Stimulated activated naive B cell treated with anti-CD40 and anti-IgM and Interleukin-4, amounts not matched to agents 10 μg/mL and 1 μg/mL and 100 μg/mL, for 72 hours (primary cell): ENCODE measurements around the gene GSG1L.

Experiments used
- ATAC-seq, 2 donors: fragments of 150-1000 bp; cut with Tn5 transposase; replicated peaks; 2 replicates each; pipeline ENCODE4 v1.10.0; 2021; ENCODE audit warnings: moderate library complexity in 1 of 2
- DNase-seq: peaks from one replicate; pipeline ENCODE4 v3.0.0; 2021
- H3K27ac Mint-ChIP-seq: one replicate; pipeline ENCODE4 v1.8.0; 2022; ENCODE audit warnings: mild to moderate bottlenecking, mixed read lengths
- H3K27me3 Mint-ChIP-seq, 2 donors: one replicate each; pipeline ENCODE4 v1.8.0; 2022; ENCODE audit warnings: mixed read lengths in 2 of 2
- H3K36me3 Mint-ChIP-seq, 2 donors: one replicate each; pipeline ENCODE4 v1.8.0; 2022; ENCODE audit warnings: mixed read lengths in 2 of 2, mild to moderate bottlenecking in 1 of 2
- H3K4me1 Mint-ChIP-seq, 2 donors: one replicate each; pipeline ENCODE4 v1.8.0; 2022; ENCODE audit warnings: mixed read lengths in 2 of 2, mild to moderate bottlenecking in 1 of 2
- H3K4me3 Mint-ChIP-seq, 2 donors: one replicate each; pipeline ENCODE4 v1.8.0; 2022; ENCODE audit warnings: mild to moderate bottlenecking in 2 of 2, mixed read lengths in 2 of 2, moderate library complexity in 1 of 2
- H3K9me3 Mint-ChIP-seq, 2 donors: one replicate each; pipeline ENCODE4 v1.8.0; 2022; ENCODE audit warnings: mixed read lengths in 2 of 2, mild to moderate bottlenecking in 1 of 2

GSG1L gene

DNA sequence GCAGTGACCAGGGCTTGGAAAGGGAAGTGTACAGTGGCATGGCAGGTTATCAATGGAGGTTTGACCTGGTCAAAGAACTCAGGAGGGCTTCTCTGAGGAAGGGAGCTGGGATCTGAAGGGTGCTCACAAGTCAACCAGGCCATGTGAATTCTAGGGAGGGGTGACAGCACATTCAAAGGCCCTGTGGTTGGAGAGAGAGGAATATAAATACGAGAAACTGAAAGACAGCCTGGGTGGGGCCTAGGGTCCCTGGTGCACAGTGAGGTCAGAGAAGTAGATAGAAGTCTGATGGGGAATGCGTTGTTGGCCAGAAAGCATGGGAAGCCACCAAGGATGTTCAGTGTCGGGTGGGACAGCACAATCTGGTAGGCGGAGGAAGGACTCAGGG, 302.7 kb downstream of the GSG1L start:
- Mint-ChIP-seq H3K36me3 (peaks cover 45 to 83% of the 10 kb centered on the region in 2 donors), H3K27me3 (no peaks in the 10 kb centered on the region), H3K4me3 (no peak overlapping the region), H3K27ac (peak overlapping the region; percentile 75), H3K9me3 (no peaks in the 10 kb centered on the region), H3K4me1 (peaks cover 8 to 11% of the 10 kb centered on the region in 2 donors)
- DNase-seq (no peak), ATAC-seq (no peak)

- peak overlapping the region; percentile 75 for H3K27ac Mint-ChIP-seq
Measured at GRCh38 chr16:27759967-27760788, 303.3 kb downstream of the GSG1L start.

DNA sequence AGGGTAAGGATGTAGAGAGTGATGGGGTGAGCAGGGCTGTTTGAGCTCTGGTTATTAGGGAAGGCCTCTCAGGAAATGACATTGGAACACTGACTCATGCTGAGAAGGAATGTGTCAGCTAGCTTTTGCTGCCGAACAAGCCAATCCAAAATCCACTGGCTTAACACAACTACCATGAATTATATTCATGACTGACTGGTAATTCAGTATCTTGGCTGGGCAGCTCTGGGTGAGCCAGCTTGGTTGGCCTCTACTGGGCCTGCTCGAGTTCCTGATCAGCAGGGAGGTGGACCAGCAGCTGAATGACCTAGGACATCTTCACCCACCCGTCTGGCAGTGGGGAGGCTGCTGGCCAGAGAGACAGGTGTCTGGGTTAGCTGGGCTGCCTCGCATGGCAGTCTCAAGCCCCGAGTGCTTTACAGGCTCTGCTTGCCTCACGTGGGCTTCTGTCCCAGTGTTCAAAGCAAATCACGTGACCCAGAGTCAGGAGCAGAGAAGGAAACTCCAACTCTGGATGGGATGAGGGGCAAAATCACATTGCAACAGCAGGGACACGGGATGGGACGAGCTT, 304.1 kb downstream of the GSG1L start:
- H3K27me3 Mint-ChIP-seq, result no peaks in the 10 kb centered on the region
- ATAC-seq, result no peak
- peaks cover 8 to 11% of the 10 kb centered on the region in 2 donors for H3K4me1 Mint-ChIP-seq

More at GRCh38 chr16:27759967-27760788, 303.3 kb downstream of the GSG1L start:
- peaks cover 42 to 78% of the 10 kb centered on the region in 2 donors for H3K36me3 Mint-ChIP-seq
- no peaks in the 10 kb centered on the region for H3K27me3 Mint-ChIP-seq
- no peak overlapping the region for H3K4me3 Mint-ChIP-seq
- H3K9me3 Mint-ChIP-seq, result no peaks in the 10 kb centered on the region
- H3K4me1 Mint-ChIP-seq, result peaks cover 8 to 11% of the 10 kb centered on the region in 2 donors
- peak; percentile 94 to 95 for ATAC-seq
- DNase-seq, result no peak

GRCh38 chr16:27758544-27758943, 305.0 kb downstream of the GSG1L start:
- DNase-seq, result no peak
- peaks cover 34 to 74% of the 10 kb centered on the region in 2 donors for H3K36me3 Mint-ChIP-seq
- no peak overlapping the region for H3K4me3 Mint-ChIP-seq
- H3K4me1 Mint-ChIP-seq, result peaks cover 8 to 11% of the 10 kb centered on the region in 2 donors
- H3K27me3 Mint-ChIP-seq, result no peaks in the 10 kb centered on the region
- H3K9me3 Mint-ChIP-seq, result no peaks in the 10 kb centered on the region
- no peak overlapping the region for H3K27ac Mint-ChIP-seq
- no peak for ATAC-seq

More for the DNA sequence above, 304.1 kb downstream of the GSG1L start:
- no peak for DNase-seq
- H3K9me3 Mint-ChIP-seq, result no peaks in the 10 kb centered on the region
- H3K36me3 Mint-ChIP-seq, result peaks cover 38 to 76% of the 10 kb centered on the region in 2 donors
- H3K27ac Mint-ChIP-seq, result no peak overlapping the region
- no peak overlapping the region for H3K4me3 Mint-ChIP-seq

- Mint-ChIP-seq H3K4me3 (no peak overlapping the region), H3K27me3 (no peaks in the 10 kb centered on the region), H3K4me1 (peaks cover 8 to 11% of the 10 kb centered on the region in 2 donors), H3K27ac (no peak overlapping the region), H3K36me3 (peaks cover 36 to 66% of the 10 kb centered on the region in 2 donors), H3K9me3 (no peaks in the 10 kb centered on the region)
- ATAC-seq (no peak), DNase-seq (no peak)
Measured at GRCh38 chr16:27756206-27756970, 307.1 kb downstream of the GSG1L start.

DNA sequence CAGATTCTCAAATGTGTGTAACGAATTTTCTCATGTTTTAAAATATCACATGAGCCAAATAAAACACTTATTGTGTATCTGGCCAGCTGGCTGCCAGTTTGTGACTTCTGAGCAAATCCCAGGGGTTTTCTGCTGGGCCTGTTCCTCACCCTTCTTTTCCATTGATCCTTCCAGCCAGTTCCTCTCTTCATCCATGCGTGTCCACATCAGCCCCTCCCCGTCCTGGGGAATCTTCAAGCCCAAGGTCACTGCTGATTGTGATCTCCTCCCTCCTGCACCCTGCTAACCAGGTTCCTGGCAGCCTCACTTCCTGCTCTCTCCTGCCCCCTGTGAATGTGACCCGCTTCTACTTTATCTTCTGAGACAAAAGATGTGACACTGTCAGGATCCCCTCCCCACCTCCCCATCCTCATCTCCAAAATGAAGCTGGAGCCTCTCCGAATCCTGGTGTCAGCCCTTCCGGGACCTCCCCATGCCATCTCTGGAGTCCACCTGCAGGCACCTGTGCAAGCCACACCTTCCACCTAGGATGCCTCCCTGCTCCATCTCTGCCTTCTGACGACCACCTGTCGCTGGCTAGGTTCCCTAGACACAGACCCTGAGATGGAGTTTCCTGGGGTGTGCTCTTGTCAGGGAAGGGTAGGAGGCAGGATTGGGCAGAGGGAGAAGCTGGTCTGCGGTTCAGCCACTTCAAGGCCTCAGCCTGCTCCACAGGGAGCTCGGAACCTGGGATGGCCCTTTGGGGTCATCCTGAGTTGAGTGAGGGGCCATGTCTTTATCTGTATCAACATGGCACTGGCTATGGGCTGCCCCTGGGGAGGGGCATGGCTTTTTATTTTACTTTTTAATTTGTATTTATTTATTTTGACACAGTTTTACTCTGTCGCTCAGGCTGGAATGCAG, 308.5 kb downstream of the GSG1L start:
- no peaks in the 10 kb centered on the region for H3K9me3 Mint-ChIP-seq
- no peak overlapping the region for H3K27ac Mint-ChIP-seq

DNA sequence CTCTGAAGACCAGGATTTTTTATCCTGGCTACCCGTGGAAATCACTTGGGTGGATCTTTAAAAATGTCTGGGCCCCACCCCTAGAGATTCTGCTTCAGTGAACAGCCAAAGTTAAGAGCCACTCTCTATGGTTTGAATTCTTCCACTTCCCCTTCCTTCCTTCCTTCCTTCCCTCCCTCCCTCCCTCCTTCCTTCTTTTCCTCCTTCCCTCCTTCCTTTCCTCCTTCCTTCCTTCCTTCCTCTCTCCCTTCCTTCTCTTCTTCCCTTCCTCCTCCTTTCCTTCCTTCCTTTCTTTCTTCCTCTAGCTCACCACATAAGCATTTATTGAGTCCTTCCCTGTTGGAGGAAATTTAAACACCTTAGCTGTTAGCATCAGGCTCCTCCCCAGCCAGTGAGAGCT, 310.0 kb downstream of the GSG1L start:
- H3K4me1 Mint-ChIP-seq, result peaks cover 3 to 6% of the 10 kb centered on the region in 2 donors
- ATAC-seq (no peak), DNase-seq (no peak)
- peak overlapping the region; percentile 73 for H3K27ac Mint-ChIP-seq
- H3K9me3 Mint-ChIP-seq, result no peaks in the 10 kb centered on the region
- H3K27me3 Mint-ChIP-seq, result no peaks in the 10 kb centered on the region
- no peak overlapping the region for H3K4me3 Mint-ChIP-seq
- peaks cover 35 to 55% of the 10 kb centered on the region in 2 donors for H3K36me3 Mint-ChIP-seq

More for the DNA sequence above, 308.5 kb downstream of the GSG1L start:
- Mint-ChIP-seq H3K4me1 (peaks cover 5% of the 10 kb centered on the region in 2 donors), H3K36me3 (peaks cover 30 to 60% of the 10 kb centered on the region in 2 donors), H3K27me3 (no peaks in the 10 kb centered on the region), H3K4me3 (no peak overlapping the region)
- no peak for DNase-seq
- no peak for ATAC-seq

DNA sequence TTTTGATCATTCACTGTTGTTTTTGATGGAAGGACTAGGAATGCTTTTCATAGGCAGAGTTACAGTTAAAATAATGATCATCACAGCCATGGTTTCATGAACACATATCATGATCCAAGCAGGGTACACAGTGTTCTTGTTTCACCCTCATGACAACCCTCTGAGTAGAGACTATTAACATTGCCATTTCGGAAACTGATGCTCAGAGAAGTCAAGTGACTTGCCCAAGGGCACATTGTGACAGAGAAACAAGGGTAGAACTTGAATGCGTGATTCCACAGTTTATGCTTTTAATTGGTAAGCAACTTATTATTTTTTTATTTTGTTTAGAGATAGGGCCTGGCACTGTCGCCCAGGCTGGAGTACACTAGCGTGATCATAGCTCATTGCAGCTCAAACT, 311.3 kb downstream of the GSG1L start:
- no peak overlapping the region for H3K4me3 Mint-ChIP-seq
- H3K4me1 Mint-ChIP-seq, result peaks cover 5 to 13% of the 10 kb centered on the region in 2 donors
- DNase-seq, result no peak
- H3K36me3 Mint-ChIP-seq, result peaks cover 34 to 44% of the 10 kb centered on the region in 2 donors
- no peaks in the 10 kb centered on the region for H3K27me3 Mint-ChIP-seq
- H3K9me3 Mint-ChIP-seq, result no peaks in the 10 kb centered on the region
- H3K27ac Mint-ChIP-seq, result no peak overlapping the region
- ATAC-seq, result no peak

- peaks cover 5 to 13% of the 10 kb centered on the region in 2 donors for H3K4me1 Mint-ChIP-seq
- peaks cover 32 to 40% of the 10 kb centered on the region in 2 donors for H3K36me3 Mint-ChIP-seq
- no peaks in the 10 kb centered on the region for H3K27me3 Mint-ChIP-seq
- H3K4me3 Mint-ChIP-seq, result no peak overlapping the region
- no peaks in the 10 kb centered on the region for H3K9me3 Mint-ChIP-seq
- no peak for ATAC-seq
- no peak overlapping the region for H3K27ac Mint-ChIP-seq
- no peak for DNase-seq
Measured at GRCh38 chr16:27751676-27752075, 311.8 kb downstream of the GSG1L start.

GRCh38 chr16:27751233-27751632, 312.3 kb downstream of the GSG1L start:
- H3K4me3 Mint-ChIP-seq, result no peak overlapping the region
- no peak for DNase-seq
- no peaks in the 10 kb centered on the region for H3K9me3 Mint-ChIP-seq
- peaks cover 32 to 37% of the 10 kb centered on the region in 2 donors for H3K36me3 Mint-ChIP-seq
- no peak for ATAC-seq
- H3K27ac Mint-ChIP-seq, result no peak overlapping the region
- peaks cover 5 to 13% of the 10 kb centered on the region in 2 donors for H3K4me1 Mint-ChIP-seq
- no peaks in the 10 kb centered on the region for H3K27me3 Mint-ChIP-seq

DNA sequence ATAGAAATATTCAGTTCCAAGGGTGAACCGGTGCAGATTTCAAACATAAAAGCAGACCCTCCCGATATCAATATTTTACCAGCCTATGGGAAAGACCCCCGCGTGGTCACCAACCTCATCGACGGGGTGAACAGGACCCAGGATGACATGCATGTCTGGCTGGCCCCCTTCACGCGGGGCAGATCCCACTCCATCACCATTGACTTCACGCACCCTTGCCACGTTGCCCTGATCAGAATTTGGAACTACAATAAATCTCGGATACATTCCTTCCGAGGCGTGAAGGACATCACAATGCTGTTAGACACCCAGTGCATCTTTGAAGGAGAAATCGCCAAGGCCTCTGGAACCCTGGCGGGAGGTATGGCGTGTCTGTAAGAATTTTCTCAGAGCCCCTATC, 313.6 kb downstream of the GSG1L start:
- Mint-ChIP-seq H3K4me3 (no peak overlapping the region), H3K9me3 (no peaks in the 10 kb centered on the region), H3K4me1 (peaks cover 7 to 13% of the 10 kb centered on the region in 2 donors), H3K27me3 (no peaks in the 10 kb centered on the region), H3K36me3 (peaks cover 31 to 34% of the 10 kb centered on the region in 2 donors), H3K27ac (no peak overlapping the region)
- ATAC-seq (no peak), DNase-seq (no peak)

GRCh38 chr16:27749547-27749875, 314.0 kb downstream of the GSG1L start:
- Mint-ChIP-seq H3K27ac (no peak overlapping the region), H3K36me3 (peaks cover 30 to 33% of the 10 kb centered on the region in 2 donors), H3K27me3 (no peaks in the 10 kb centered on the region), H3K4me3 (no peak overlapping the region), H3K9me3 (no peaks in the 10 kb centered on the region), H3K4me1 (peaks cover 7 to 13% of the 10 kb centered on the region in 2 donors)
- ATAC-seq, result no peak
- no peak for DNase-seq

DNA sequence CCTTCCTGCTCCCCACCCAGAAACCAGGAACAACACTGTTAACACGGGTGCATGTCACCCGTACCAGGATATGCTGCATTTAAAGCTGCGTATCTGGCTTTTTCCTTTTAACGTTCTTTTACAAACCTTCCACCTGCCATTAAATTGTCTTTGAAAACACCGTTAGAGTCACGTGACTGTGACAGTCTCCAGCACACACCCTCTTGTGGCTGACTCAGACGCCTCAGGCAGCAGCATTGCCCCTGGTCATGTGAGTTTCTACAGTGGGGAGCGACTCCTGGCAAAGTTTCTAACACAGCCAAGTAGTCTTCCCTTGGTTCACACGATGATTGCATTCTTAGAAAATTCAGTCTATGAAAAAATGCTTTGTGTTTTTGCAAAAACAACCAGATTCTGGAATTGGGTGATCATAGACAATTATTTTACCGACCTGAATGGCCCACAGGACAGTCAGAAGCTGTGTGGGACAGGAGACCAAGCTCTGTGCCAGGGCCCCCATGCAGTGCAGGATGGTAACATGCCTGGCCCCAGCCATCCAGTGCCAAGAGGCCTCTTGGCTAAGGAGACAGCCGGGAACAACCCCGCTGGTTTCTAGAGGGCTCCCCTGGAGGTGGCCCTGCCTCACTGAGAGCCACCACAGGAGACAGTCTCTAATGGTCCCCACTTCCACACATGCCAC, 314.5 kb downstream of the GSG1L start:
- peaks cover 7 to 13% of the 10 kb centered on the region in 2 donors for H3K4me1 Mint-ChIP-seq
- ATAC-seq (peak; percentile 70 to 81), DNase-seq (no peak)
- no peak overlapping the region for H3K27ac Mint-ChIP-seq
- H3K4me3 Mint-ChIP-seq, result no peak overlapping the region
- H3K36me3 Mint-ChIP-seq, result peaks cover 29 to 32% of the 10 kb centered on the region in 2 donors
- no peaks in the 10 kb centered on the region for H3K27me3 Mint-ChIP-seq
- no peaks in the 10 kb centered on the region for H3K9me3 Mint-ChIP-seq
